ENCODE measurements around the gene ETF1.
"Not testable (repeated sequence)": the region's sequence is repeated elsewhere in the genome, so short reads cannot be mapped to it uniquely, and the experiment has no call there.

Gene ETF1

GRCh38 chr5:138520971-138521370 lies 22.1 kb downstream of the ETF1 start:
- no peak for TF ChIP-seq CTCF (IDR thresholded peaks at IDR 0.05; ENCODE audit: low read depth, low read length)
- no peak overlapping the region for H3K4me3 ChIP-seq (replicated peaks in 1 of 2; ENCODE audit: low read depth in 2 of 2, low read length in 2 of 2)
- DNase-seq (ENCODE audit: low read depth in 2 of 2) = no peak

GRCh38 chr5:138517437-138517836 lies 25.6 kb downstream of the ETF1 start:
- no peak for TF ChIP-seq CTCF (IDR thresholded peaks at IDR 0.05; ENCODE audit: low read depth, low read length)
- DNase-seq (ENCODE audit: low read depth in 2 of 2) = no peak
- no peak overlapping the region for H3K4me3 ChIP-seq (replicated peaks in 1 of 2; ENCODE audit: low read depth in 2 of 2, low read length in 2 of 2)

GRCh38 chr5:138515556-138516245 lies 27.3 kb downstream of the ETF1 start:
- no peak for TF ChIP-seq CTCF (IDR thresholded peaks at IDR 0.05; ENCODE audit: low read depth, low read length)
- no peak for DNase-seq (ENCODE audit: low read depth in 2 of 2)
- H3K4me3 ChIP-seq (replicated peaks in 1 of 2; ENCODE audit: low read depth in 2 of 2, low read length in 2 of 2) = no peak overlapping the region

- DNase-seq (ENCODE audit: low read depth in 2 of 2) = no peak
- no peak for TF ChIP-seq CTCF (IDR thresholded peaks at IDR 0.05; ENCODE audit: low read depth, low read length)
- no peak overlapping the region for H3K4me3 ChIP-seq (replicated peaks in 1 of 2; ENCODE audit: low read depth in 2 of 2, low read length in 2 of 2)
Observed at GRCh38 chr5:138514021-138514420, 29.0 kb downstream of the ETF1 start.

GRCh38 chr5:138508958-138509357 lies 34.1 kb downstream of the ETF1 start:
- no peak for DNase-seq (ENCODE audit: low read depth in 2 of 2)
- H3K4me3 ChIP-seq (replicated peaks in 1 of 2; ENCODE audit: low read depth in 2 of 2, low read length in 2 of 2) = no peak overlapping the region
- TF ChIP-seq CTCF (IDR thresholded peaks at IDR 0.05; ENCODE audit: low read depth, low read length) = no peak

GRCh38 chr5:138507485-138507884 lies 35.6 kb downstream of the ETF1 start:
- DNase-seq (ENCODE audit: low read depth in 2 of 2) = peak; percentile 58 to 73
- not testable (repeated sequence) for H3K4me3 ChIP-seq (replicated peaks in 1 of 2; ENCODE audit: low read depth in 2 of 2, low read length in 2 of 2)

GRCh38 chr5:138506370-138507306 lies 36.4 kb downstream of the ETF1 start:
- no peak overlapping the region for H3K4me3 ChIP-seq (replicated peaks in 1 of 2; ENCODE audit: low read depth in 2 of 2, low read length in 2 of 2)
- DNase-seq (ENCODE audit: low read depth in 2 of 2) = no peak
- no peak for TF ChIP-seq CTCF (IDR thresholded peaks at IDR 0.05; ENCODE audit: low read depth, low read length)
